A549 (cell line): Measurements from ENCODE around the gene MAGI1.

ENCODE experiments used
- CEBPB ChIP-seq, 2 experiments: fragments of >200 bp in 1 of 2; sonication (Bioruptor Twin) in 1 of 2; formaldehyde crosslinking in 1 of 2; IDR thresholded peaks; 2 replicates each; pipeline ENCODE4 v1.6.1; 2012 to 2016
- CTCF ChIP-seq: fragments of >200 bp; sonication (Bioruptor Twin); formaldehyde crosslinking; IDR thresholded peaks from 3 replicates; pipeline ENCODE4 v1.5.1; 2016
- MAFK ChIP-seq: fragments of 450-650 bp; IDR thresholded peaks from 2 replicates; pipeline ENCODE4 v1.6.1; 2014; ENCODE audit not compliant: partially characterized antibody
- POLR2A ChIP-seq: IDR thresholded peaks from 2 replicates; pipeline ENCODE4 v1.6.1; 2012; ENCODE audit warnings: mild to moderate bottlenecking, low read length

- TF ChIP-seq CTCF (no peak), MAFK (no peak), CEBPB (IDR thresholded peaks at IDR 0.05) (no peak), POLR2A (no peak)
Measured at GRCh38 chr3:65581313-65581712, 457.4 kb downstream of the MAGI1 start.
